Lung (tissue), 12 donors: ENCODE data around the gene NUDT19. TPM values are rescaled to one million over a fixed set of nuclear protein-coding genes. Genes with fewer than 3 reads are reported as not detected.

ENCODE experiments used
- ATAC-seq: fragments of 200-7000 bp; cut with Tn5 transposase; one replicate; pipeline ENCODE4 v1.9.1; 2020; ENCODE audit warnings: moderate number of reproducible peaks; ENCODE audit not compliant: insufficient read depth, low FRiP score
- DNase-seq, 3 donors: peaks; one replicate each; pipeline ENCODE4 v3.0.0-alpha.2; 2013 to 2017
- H3K27ac ChIP-seq, 2 donors: one replicate each; pipeline ENCODE4 v1.5.1; 2013; ENCODE audit warnings: mild to moderate bottlenecking in 2 of 2, moderate library complexity in 2 of 2, control low read depth in 1 of 2, inconsistent platforms in 1 of 2, low read depth in 1 of 2, low read length in 1 of 2
- H3K27me3 ChIP-seq, 3 donors: one replicate each; pipeline ENCODE4 v1.5.1; 2013; ENCODE audit warnings: low read length in 2 of 3; ENCODE audit not compliant: control insufficient read depth in 3 of 3, insufficient read depth in 3 of 3
- H3K36me3 ChIP-seq, 4 donors: one replicate each; pipeline ENCODE4 v1.5.1; 2013; ENCODE audit warnings: low read length in 4 of 4, mild to moderate bottlenecking in 1 of 4, moderate library complexity in 1 of 4; ENCODE audit not compliant: control insufficient read depth in 4 of 4, insufficient read depth in 4 of 4
- H3K4me1 ChIP-seq, 5 donors: one replicate each; pipeline ENCODE4 v1.5.1; 2013; ENCODE audit warnings: low read length in 5 of 5, mild to moderate bottlenecking in 2 of 5, moderate library complexity in 1 of 5; ENCODE audit not compliant: control insufficient read depth in 5 of 5, insufficient read depth in 5 of 5
- H3K4me3 ChIP-seq: one replicate; pipeline ENCODE4 v1.5.1; 2013; ENCODE audit warnings: mild to moderate bottlenecking, control low read depth, moderate library complexity
- H3K9ac ChIP-seq, 2 donors: one replicate each; pipeline ENCODE4 v1.5.1; 2013; ENCODE audit warnings: low read length in 2 of 2, control low read depth in 1 of 2; ENCODE audit not compliant: insufficient read depth in 1 of 2
- H3K9me3 ChIP-seq, 4 donors: one replicate each; pipeline ENCODE4 v1.5.1; 2013; ENCODE audit warnings: low read length in 3 of 4, mild to moderate bottlenecking in 1 of 4, moderate library complexity in 1 of 4; ENCODE audit not compliant: control insufficient read depth in 4 of 4, insufficient read depth in 3 of 4
- WGBS, 2 donors: extraction: QIAGEN DNeasy Blood & Tissue Kit; methylation state at CpG; one replicate each; pipeline ENCODE4 v1.1.7; 2013; 5-methylcytosine and 5-hydroxymethylcytosine counted together
- polyA plus RNA-seq, 2 donors: library from polyadenylated mRNA; stranded (reverse); fragments of 200-250 nt; gene quantifications; one replicate each; pipeline ENCODE4 v1.2.1, GENCODE V29; 2013
- total RNA-seq, 2 donors: library from RNA; depleted of rRNA in 1 of 2; stranded (reverse); fragments of >200 nt in 1 of 2; gene quantifications; one replicate each; pipeline ENCODE4 v1.2.1, GENCODE V29; 2014 to 2021
- TF ChIP-seq, protein P1 (sequence below): IDR thresholded peaks from 2 replicates; pipeline ENCODE4 v1.5.1; 2012; ENCODE audit warnings: mild to moderate bottlenecking; ENCODE audit errors: control extremely low read depth, extremely low read depth
- donor health status: control.
- donor health status: control.
- donor health status: Bipolar disorder and iron deficiency.
- donor health status: healthy.
- donor health status: DM: yes; HTN: yes; CAD: no.

The NUDT19 gene
- total and polyA plus RNA-seq, 4 donors, result 7.5 to 20.1 (median 12.2) TPM

DNA sequence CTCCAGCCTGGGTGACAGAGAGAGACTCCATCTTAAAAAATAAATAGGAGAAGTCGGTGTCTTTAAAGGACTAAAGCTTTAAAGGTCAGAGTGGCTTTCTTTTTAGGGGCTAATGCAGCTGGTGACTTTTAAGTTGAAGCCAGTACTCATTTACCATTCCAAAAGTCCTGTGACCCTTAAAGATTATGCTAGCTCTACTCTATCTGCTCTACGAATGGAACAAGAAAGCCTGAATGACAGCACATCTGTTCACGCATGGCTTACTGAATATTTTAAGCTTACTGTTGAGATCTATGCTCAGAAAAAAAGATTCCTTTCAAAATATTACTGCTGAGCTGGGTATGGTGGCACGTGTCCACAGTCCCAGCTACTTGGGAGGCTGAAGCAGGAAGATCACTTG, 44.3 kb downstream of the NUDT19 start:
- Histone ChIP-seq H3K27ac (no peak overlapping the region), H3K9ac (no peak overlapping the region), H3K4me3 (no peak overlapping the region), H3K4me1 (no peaks in the 10 kb centered on the region), H3K9me3 (no peaks in the 10 kb centered on the region), H3K36me3 (no peaks in the 10 kb centered on the region), H3K27me3 (no peaks in the 10 kb centered on the region)
- DNase-seq, result no peak
- no peak for ATAC-seq
- TF ChIP-seq, protein P1, sequence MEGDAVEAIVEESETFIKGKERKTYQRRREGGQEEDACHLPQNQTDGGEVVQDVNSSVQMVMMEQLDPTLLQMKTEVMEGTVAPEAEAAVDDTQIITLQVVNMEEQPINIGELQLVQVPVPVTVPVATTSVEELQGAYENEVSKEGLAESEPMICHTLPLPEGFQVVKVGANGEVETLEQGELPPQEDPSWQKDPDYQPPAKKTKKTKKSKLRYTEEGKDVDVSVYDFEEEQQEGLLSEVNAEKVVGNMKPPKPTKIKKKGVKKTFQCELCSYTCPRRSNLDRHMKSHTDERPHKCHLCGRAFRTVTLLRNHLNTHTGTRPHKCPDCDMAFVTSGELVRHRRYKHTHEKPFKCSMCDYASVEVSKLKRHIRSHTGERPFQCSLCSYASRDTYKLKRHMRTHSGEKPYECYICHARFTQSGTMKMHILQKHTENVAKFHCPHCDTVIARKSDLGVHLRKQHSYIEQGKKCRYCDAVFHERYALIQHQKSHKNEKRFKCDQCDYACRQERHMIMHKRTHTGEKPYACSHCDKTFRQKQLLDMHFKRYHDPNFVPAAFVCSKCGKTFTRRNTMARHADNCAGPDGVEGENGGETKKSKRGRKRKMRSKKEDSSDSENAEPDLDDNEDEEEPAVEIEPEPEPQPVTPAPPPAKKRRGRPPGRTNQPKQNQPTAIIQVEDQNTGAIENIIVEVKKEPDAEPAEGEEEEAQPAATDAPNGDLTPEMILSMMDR, result no peak
- 81 to 89% methylated on average over 4 of the region's 4 CpGs for WGBS, 2 donors

DNA sequence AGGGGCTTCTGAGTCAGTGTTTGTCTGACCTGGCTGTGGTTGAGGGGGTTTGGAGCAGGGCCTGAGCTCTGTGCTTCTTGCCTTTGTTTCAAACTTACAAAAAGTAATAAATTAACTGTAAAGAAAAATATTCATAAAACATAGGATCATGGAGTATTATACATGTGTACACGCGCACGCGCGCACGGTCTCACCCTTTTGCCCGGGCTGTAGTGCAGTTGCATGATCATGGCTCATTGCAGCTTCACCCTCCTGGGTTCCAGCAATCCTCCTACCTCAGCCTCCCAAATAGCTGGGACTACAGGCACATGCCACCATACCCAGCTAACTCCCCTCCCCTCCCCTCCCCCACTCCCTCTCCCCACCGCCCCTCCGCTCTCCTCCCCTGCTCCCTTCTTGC, 51.4 kb downstream of the NUDT19 start:
- no peaks in the 10 kb centered on the region for H3K36me3 ChIP-seq
- H3K4me1 ChIP-seq, result peaks cover 0 to 2% (median 0%) of the 10 kb centered on the region in 5 donors
- WGBS, 2 donors, result 97 to 98% methylated on average over 9 of the region's 9 CpGs
- no peak overlapping the region for H3K9ac ChIP-seq
- no peak overlapping the region for H3K4me3 ChIP-seq
- DNase-seq (no peak), ATAC-seq (no peak)
- H3K9me3 ChIP-seq, result no peaks in the 10 kb centered on the region
- H3K27me3 ChIP-seq, result no peaks in the 10 kb centered on the region
- H3K27ac ChIP-seq, result no peak overlapping the region
- TF ChIP-seq, protein P1, result no peak

DNA sequence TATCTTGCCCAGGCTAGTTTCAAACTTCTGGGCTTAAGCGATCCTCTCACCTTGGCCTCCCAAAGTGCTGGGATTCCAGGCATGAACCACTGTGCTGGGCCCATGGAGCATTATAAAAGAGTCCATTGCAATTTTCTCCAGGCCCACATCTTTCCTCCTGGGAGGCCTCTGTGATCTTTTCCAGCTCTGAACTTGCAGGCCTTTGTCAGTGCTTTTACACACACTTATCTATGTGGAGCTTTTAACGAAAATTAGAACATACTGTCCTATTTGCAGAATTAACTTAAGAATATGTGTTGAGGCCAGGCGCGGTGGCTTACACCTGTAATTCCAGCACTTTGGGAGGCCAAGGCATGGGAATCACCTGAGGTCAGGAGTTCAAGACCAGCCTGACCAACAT, 51.8 kb downstream of the NUDT19 start:
- DNase-seq (no peak), ATAC-seq (no peak)
- Histone ChIP-seq H3K9me3 (no peaks in the 10 kb centered on the region), H3K4me1 (peaks cover 0 to 2% (median 0%) of the 10 kb centered on the region in 5 donors), H3K9ac (no peak overlapping the region), H3K27me3 (no peaks in the 10 kb centered on the region), H3K27ac (no peak overlapping the region), H3K36me3 (no peaks in the 10 kb centered on the region), H3K4me3 (no peak overlapping the region)
- WGBS, 2 donors, result 94 to 98% methylated on average over 4 of the region's 4 CpGs
- TF ChIP-seq, protein P1, result no peak
